MV-4-11 (cell line): ENCODE data around the gene ENC1.

Experiments used
- DNase-seq: peaks from one replicate; lab custom pipeline; 2025; lab: John Stamatoyannopoulos, UW

The ENC1 gene

GRCh38 chr5:74608736-74609601, 31.6 kb downstream of the ENC1 start:
- DNase-seq: no peak

GRCh38 chr5:74605759-74606158, 34.8 kb downstream of the ENC1 start:
- DNase-seq: no peak

GRCh38 chr5:74603376-74603775, 37.2 kb downstream of the ENC1 start:
- peak; percentile 8 for DNase-seq

GRCh38 chr5:74599148-74599547, 41.4 kb downstream of the ENC1 start:
- no peak for DNase-seq

- DNase-seq: no peak
These were observed 41.8 kb downstream of the ENC1 start for GRCh38 chr5:74598731-74599130.

GRCh38 chr5:74596927-74597326, 43.6 kb downstream of the ENC1 start:
- no peak for DNase-seq

GRCh38 chr5:74595143-74595925, 45.2 kb downstream of the ENC1 start:
- DNase-seq: no peak

GRCh38 chr5:74594137-74595040, 46.1 kb downstream of the ENC1 start:
- no peak for DNase-seq

- no peak for DNase-seq
These were observed 51.1 kb downstream of the ENC1 start for GRCh38 chr5:74589204-74590056.

- DNase-seq: no peak
These were observed 52.1 kb downstream of the ENC1 start for GRCh38 chr5:74588415-74588814.

GRCh38 chr5:74587890-74588289, 52.6 kb downstream of the ENC1 start:
- no peak for DNase-seq

GRCh38 chr5:74587300-74587699, 53.2 kb downstream of the ENC1 start:
- DNase-seq: no peak

- DNase-seq: no peak
These were observed 53.7 kb downstream of the ENC1 start for GRCh38 chr5:74586856-74587255.

- no peak for DNase-seq
These were observed 57.7 kb downstream of the ENC1 start for GRCh38 chr5:74582853-74583252.

GRCh38 chr5:74581988-74582365, 58.6 kb downstream of the ENC1 start:
- no peak for DNase-seq

- DNase-seq: no peak
These were observed 59.8 kb downstream of the ENC1 start for GRCh38 chr5:74580729-74581109.

GRCh38 chr5:74579215-74579614, 61.3 kb downstream of the ENC1 start:
- DNase-seq: peak; percentile 92

GRCh38 chr5:74578356-74579044, 62.0 kb downstream of the ENC1 start:
- no peak for DNase-seq
